Caco-2 (cell line): ENCODE results near the gene HNRNPM. TPM values are rescaled to one million over a fixed set of nuclear protein-coding genes. Genes with fewer than 3 reads are reported as not detected.

Source experiments
- BruUV-seq: library from RNA; stranded (reverse); fragments of 400-500 nt; replicated peaks from 2 replicates; lab custom pipeline; 2021; lab: Mats Ljungman, UMichigan
- CTCF ChIA-PET: fragments of 300-600 bp; sonication (Branson Sonifier 250); formaldehyde crosslinking; loops from one replicate; lab custom pipeline; 2022; ENCODE audit warnings: antibody characterized with exemption; lab: Charles Lee
- POLR2A ChIA-PET: fragments of 300-600 bp; sonication (Branson Sonifier 250); formaldehyde crosslinking; loops from one replicate; lab custom pipeline; 2022; ENCODE audit warnings: antibody characterized with exemption; lab: Charles Lee
- DNase-seq, 2 experiments: peaks; one replicate each; pipeline versions ENCODE4 v3.0.0 to v3.0.0-alpha.2; 2020 to 2022
- H3K27me3 ChIP-seq: replicated peaks from 2 replicates; pipeline ENCODE4 v1.6.0; 2011; ENCODE audit warnings: low read length; ENCODE audit not compliant: control insufficient read depth, insufficient read depth
- H3K36me3 ChIP-seq: 2 replicates; pipeline ENCODE4 v1.5.1; 2011; ENCODE audit warnings: low read length; ENCODE audit not compliant: control insufficient read depth, insufficient read depth
- H3K4me1 ChIP-seq: fragments of 250-450 bp; sonication (Bioruptor Pico); 2 replicates; pipeline ENCODE4 v1.5.1; 2020; ENCODE audit warnings: mild to moderate bottlenecking
- H3K4me3 ChIP-seq: 2 replicates; pipeline ENCODE4 v1.5.1; 2011; ENCODE audit warnings: low read depth, mild to moderate bottlenecking, control low read depth, low read length
- H3K9me3 ChIP-seq: fragments of 250-450 bp; sonication (Bioruptor Pico); 2 replicates; pipeline ENCODE4 v1.5.1; 2020; ENCODE audit warnings: mild to moderate bottlenecking, moderate library complexity
- H3K27ac Mint-ChIP-seq: one replicate; pipeline ENCODE4 v1.8.0; 2022; ENCODE audit warnings: mixed read lengths; ENCODE audit not compliant: unreplicated experiment
- H3K27me3 Mint-ChIP-seq: one replicate; pipeline ENCODE4 v1.8.0; 2022; ENCODE audit warnings: mixed read lengths; ENCODE audit not compliant: insufficient read depth, unreplicated experiment
- H3K36me3 Mint-ChIP-seq: one replicate; pipeline ENCODE4 v1.8.0; 2022; ENCODE audit warnings: mild to moderate bottlenecking, mixed read lengths; ENCODE audit not compliant: insufficient read depth, unreplicated experiment
- H3K4me1 Mint-ChIP-seq: one replicate; pipeline ENCODE4 v1.8.0; 2022; ENCODE audit warnings: low read depth, mixed read lengths; ENCODE audit not compliant: unreplicated experiment
- H3K4me3 Mint-ChIP-seq: one replicate; pipeline ENCODE4 v1.8.0; 2022; ENCODE audit warnings: mild to moderate bottlenecking, moderate library complexity, mixed read lengths; ENCODE audit not compliant: unreplicated experiment
- H3K9me3 Mint-ChIP-seq: one replicate; pipeline ENCODE4 v1.8.0; 2022; ENCODE audit warnings: mixed read lengths; ENCODE audit not compliant: unreplicated experiment
- intact Hi-C: fragments of 100-400 bp; cut with micrococcal nuclease; formaldehyde crosslinking; loops from one replicate; pipeline ENCODE4 v1.10.0; 2022; ENCODE audit not compliant: unreplicated experiment
- total RNA-seq: library from RNA; stranded (reverse); gene quantifications from 2 replicates; pipeline ENCODE4 v1.2.3, GENCODE V29; 2022
- TF ChIP-seq, protein P1 (sequence below), 2 experiments: fragments of 200-600 bp in 1 of 2; IDR thresholded peaks; 1 replicate in 1 of 2; 2 replicates in 1 of 2; pipeline versions ENCODE4 v1.5.1 to v1.8.0; 2011 to 2022; ENCODE audit warnings: antibody characterized with exemption in 1 of 2, control low read depth in 1 of 2, inconsistent platforms in 1 of 2, low read depth in 1 of 2, low read length in 1 of 2, mild to moderate bottlenecking in 1 of 2, moderate library complexity in 1 of 2; ENCODE audit not compliant: insufficient read depth in 1 of 2, severe bottlenecking in 1 of 2, unreplicated experiment in 1 of 2

Gene HNRNPM
- total RNA-seq, 1 experiment from 2014 or later, result 271 TPM

GRCh38 chr19:8462571-8462970 lies 17.8 kb downstream of the HNRNPM start:
- Mint-ChIP-seq H3K36me3 (peaks cover 76% of the 10 kb centered on the region), H3K27ac (no peak overlapping the region), H3K4me3 (peak overlapping the region; percentile 28), H3K4me1 (peaks cover 39% of the 10 kb centered on the region), H3K27me3 (no peaks in the 10 kb centered on the region), H3K9me3 (no peaks in the 10 kb centered on the region)
- ChIA-PET POLR2A (no interaction called here), CTCF (no interaction called here)
- intact Hi-C loops, result loop anchor here (5.0 kb wide), 1 partner anchor 50 kb away; the partner anchor contains the start of gene MARCHF2
- Histone ChIP-seq H3K4me1 (peaks cover 47% of the 10 kb centered on the region), H3K4me3 (no peak overlapping the region), H3K9me3 (no peaks in the 10 kb centered on the region), H3K36me3 (no peaks in the 10 kb centered on the region; the same call in 1 of the 2 replicates), H3K27me3 (no peaks in the 10 kb centered on the region)
- BruUV-seq, result no TSS peak
- TF ChIP-seq, protein P1, sequence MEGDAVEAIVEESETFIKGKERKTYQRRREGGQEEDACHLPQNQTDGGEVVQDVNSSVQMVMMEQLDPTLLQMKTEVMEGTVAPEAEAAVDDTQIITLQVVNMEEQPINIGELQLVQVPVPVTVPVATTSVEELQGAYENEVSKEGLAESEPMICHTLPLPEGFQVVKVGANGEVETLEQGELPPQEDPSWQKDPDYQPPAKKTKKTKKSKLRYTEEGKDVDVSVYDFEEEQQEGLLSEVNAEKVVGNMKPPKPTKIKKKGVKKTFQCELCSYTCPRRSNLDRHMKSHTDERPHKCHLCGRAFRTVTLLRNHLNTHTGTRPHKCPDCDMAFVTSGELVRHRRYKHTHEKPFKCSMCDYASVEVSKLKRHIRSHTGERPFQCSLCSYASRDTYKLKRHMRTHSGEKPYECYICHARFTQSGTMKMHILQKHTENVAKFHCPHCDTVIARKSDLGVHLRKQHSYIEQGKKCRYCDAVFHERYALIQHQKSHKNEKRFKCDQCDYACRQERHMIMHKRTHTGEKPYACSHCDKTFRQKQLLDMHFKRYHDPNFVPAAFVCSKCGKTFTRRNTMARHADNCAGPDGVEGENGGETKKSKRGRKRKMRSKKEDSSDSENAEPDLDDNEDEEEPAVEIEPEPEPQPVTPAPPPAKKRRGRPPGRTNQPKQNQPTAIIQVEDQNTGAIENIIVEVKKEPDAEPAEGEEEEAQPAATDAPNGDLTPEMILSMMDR (IDR thresholded peaks at IDR 0.05; ENCODE audit: insufficient read depth in 1 of 2, low read depth in 1 of 2, low read length in 1 of 2, severe bottlenecking in 1 of 2, unreplicated experiment in 1 of 2), result no peak
- no peak for DNase-seq

GRCh38 chr19:8463365-8463764 lies 18.6 kb downstream of the HNRNPM start:
- Histone ChIP-seq H3K36me3 (no peaks in the 10 kb centered on the region; the same call in 1 of the 2 replicates), H3K4me3 (no peak overlapping the region), H3K4me1 (peaks cover 39% of the 10 kb centered on the region), H3K9me3 (no peaks in the 10 kb centered on the region), H3K27me3 (no peaks in the 10 kb centered on the region)
- CTCF ChIA-PET, result no interaction called here
- no TSS peak for BruUV-seq
- Mint-ChIP-seq H3K27me3 (no peaks in the 10 kb centered on the region), H3K27ac (no peak overlapping the region), H3K4me3 (no peak overlapping the region), H3K4me1 (peaks cover 31% of the 10 kb centered on the region), H3K9me3 (no peaks in the 10 kb centered on the region), H3K36me3 (peaks cover 78% of the 10 kb centered on the region)
- DNase-seq, result no peak
- POLR2A ChIA-PET, result no interaction called here
- TF ChIP-seq, protein P1 (IDR thresholded peaks at IDR 0.05; ENCODE audit: insufficient read depth in 1 of 2, low read depth in 1 of 2, low read length in 1 of 2, severe bottlenecking in 1 of 2, unreplicated experiment in 1 of 2), result no peak
- intact Hi-C loops, result loop anchor here (5.0 kb wide), 1 partner anchor 51 kb away; the partner anchor contains the start of gene MARCHF2

- TF ChIP-seq, protein P1 (IDR thresholded peaks at IDR 0.05; ENCODE audit: insufficient read depth in 1 of 2, low read depth in 1 of 2, low read length in 1 of 2, severe bottlenecking in 1 of 2, unreplicated experiment in 1 of 2), result no peak
- Mint-ChIP-seq H3K36me3 (peaks cover 94% of the 10 kb centered on the region), H3K9me3 (no peaks in the 10 kb centered on the region), H3K4me1 (peaks cover 22% of the 10 kb centered on the region), H3K4me3 (no peak overlapping the region), H3K27me3 (no peaks in the 10 kb centered on the region), H3K27ac (no peak overlapping the region)
- no peak overlapping the region for H3K4me3 ChIP-seq
- peaks cover 2% of the 10 kb centered on the region; the same call in 1 of the 2 replicates for H3K36me3 ChIP-seq
- H3K27me3 ChIP-seq, result no peaks in the 10 kb centered on the region
- no peak for DNase-seq
- intact Hi-C loops, result no loop called here
- POLR2A ChIA-PET, result no interaction called here
- BruUV-seq, result no TSS peak
- H3K9me3 ChIP-seq, result no peaks in the 10 kb centered on the region
- peaks cover 13% of the 10 kb centered on the region; the same call in 1 of the 2 replicates for H3K4me1 ChIP-seq
- CTCF ChIA-PET, result no interaction called here
These were observed 21.2 kb downstream of the HNRNPM start for GRCh38 chr19:8466018-8466417.
